Cardiac fibroblast (primary cell): Measurements from ENCODE around the gene C10orf71.

Experiments used
- DNase-seq, 2 donors: peaks; one replicate each; pipeline versions ENCODE4 v3.0.0 to v3.0.0-alpha.2; 2010; ENCODE audit warnings: low read depth in 2 of 2
- H3K4me3 ChIP-seq, 2 donors: replicated peaks in 1 of 2; 1 replicate in 1 of 2; 2 replicates in 1 of 2; pipeline ENCODE4 v1.5.1; 2011; ENCODE audit warnings: low read depth in 2 of 2, low read length in 2 of 2, mild to moderate bottlenecking in 2 of 2, moderate library complexity in 1 of 2
- CTCF ChIP-seq: IDR thresholded peaks from one replicate; pipeline ENCODE4 v1.5.1; 2011; ENCODE audit warnings: low read depth, mild to moderate bottlenecking, low read length, inconsistent platforms

C10orf71 gene

GRCh38 chr10:49273082-49273465, 25.9 kb upstream of the C10orf71 start:
- H3K4me3 ChIP-seq: no peak overlapping the region
- no peak for DNase-seq
- TF ChIP-seq CTCF: no peak

- TF ChIP-seq CTCF: no peak
- DNase-seq: no peak
These were observed 25.3 kb upstream of the C10orf71 start for GRCh38 chr10:49273626-49274025.

DNA sequence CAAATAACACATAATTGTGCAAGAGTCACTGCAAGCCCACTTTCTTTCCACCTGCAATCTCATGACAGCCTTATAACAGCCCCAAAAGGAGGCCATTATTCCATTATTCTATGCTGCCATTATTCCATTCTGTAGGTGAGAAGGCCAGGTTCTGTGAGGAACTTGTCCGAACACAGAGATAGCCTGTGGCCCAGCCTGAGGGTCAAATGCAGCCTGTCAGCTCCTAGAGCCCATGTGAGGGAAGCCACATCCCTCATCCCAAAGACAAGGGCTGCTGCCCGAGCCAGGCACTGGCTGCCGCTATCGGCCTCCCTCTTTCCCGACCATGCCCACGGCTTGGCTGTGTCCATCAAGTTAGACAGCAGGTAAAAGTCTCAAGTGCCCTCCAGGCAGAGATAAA, 24.1 kb upstream of the C10orf71 start:
- no peak for TF ChIP-seq CTCF

More at GRCh38 chr10:49273626-49274025, 25.3 kb upstream of the C10orf71 start:
- no peak overlapping the region for H3K4me3 ChIP-seq

DNA sequence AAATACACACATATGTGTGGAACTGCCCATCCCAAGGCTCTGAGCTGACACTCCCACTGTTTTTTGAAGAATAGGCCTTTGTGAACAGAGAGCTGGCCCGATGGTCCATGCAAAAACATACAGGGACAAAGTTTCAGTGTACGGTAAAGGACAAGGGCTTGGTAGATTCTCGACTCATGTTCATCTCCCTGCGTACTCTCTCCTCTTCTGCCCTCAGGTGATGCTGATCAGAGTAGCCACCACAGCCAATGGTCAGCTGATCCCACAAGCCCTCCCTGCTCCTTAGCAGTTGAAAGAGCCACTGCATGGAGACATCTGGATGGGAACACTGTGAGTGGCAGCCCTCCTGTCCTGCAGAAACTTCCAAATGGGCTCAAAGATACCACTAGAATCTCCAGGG, 23.1 kb upstream of the C10orf71 start:
- TF ChIP-seq CTCF: no peak
- no peak overlapping the region for H3K4me3 ChIP-seq
- no peak for DNase-seq

More for the DNA sequence above, 24.1 kb upstream of the C10orf71 start:
- no peak overlapping the region for H3K4me3 ChIP-seq
- DNase-seq: no peak

DNA sequence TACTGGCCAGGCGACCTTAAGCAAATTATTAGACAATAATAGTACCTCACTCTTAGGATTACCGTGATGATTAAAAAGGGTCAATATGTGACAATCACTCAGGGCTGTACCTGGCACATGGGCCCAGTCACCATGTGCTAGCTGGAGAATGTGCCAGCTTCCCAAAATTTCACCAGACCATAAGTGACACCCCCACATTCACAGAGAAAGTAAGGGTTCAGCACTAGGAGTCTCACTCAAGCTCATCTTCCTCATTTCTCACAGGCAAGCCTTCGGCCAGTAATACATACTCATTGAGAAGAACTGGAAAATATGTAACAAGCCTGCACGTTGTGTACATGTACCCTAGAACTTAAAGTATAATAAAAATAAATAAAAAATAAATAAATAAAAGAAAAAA, 22.4 kb upstream of the C10orf71 start:
- TF ChIP-seq CTCF: no peak
- no peak overlapping the region for H3K4me3 ChIP-seq
- no peak for DNase-seq

- no peak for TF ChIP-seq CTCF
- DNase-seq: no peak
- H3K4me3 ChIP-seq: no peak overlapping the region
These were observed 21.0 kb upstream of the C10orf71 start for GRCh38 chr10:49277973-49278372.

GRCh38 chr10:49278497-49278981, 20.4 kb upstream of the C10orf71 start:
- H3K4me3 ChIP-seq: no peak overlapping the region
- DNase-seq: no peak
- TF ChIP-seq CTCF: no peak
